Prostate gland (tissue), 2 donors: ENCODE measurements around the gene PLAAT5. TPM values are rescaled to one million over a fixed set of nuclear protein-coding genes. Genes with fewer than 3 reads are reported as not detected.

ENCODE experiments used
- DNase-seq: peaks from one replicate; pipeline ENCODE4 v3.0.0-alpha.2; 2019; ENCODE audit warnings: low spot score
- H3K27ac ChIP-seq, 2 donors: fragments of 200-600 bp; sonication (generic); 2 replicates each; pipeline ENCODE4 v1.5.1; 2017 to 2019
- H3K27me3 ChIP-seq: fragments of 200-600 bp; sonication (generic); replicated peaks from 2 replicates; pipeline ENCODE4 v1.5.1; 2019; ENCODE audit not compliant: insufficient read depth
- H3K36me3 ChIP-seq, 2 donors: fragments of 200-600 bp; sonication (generic); 1 replicate in 1 of 2; 2 replicates in 1 of 2; pipeline versions ENCODE4 v1.5.1 to v1.8.1; 2017 to 2019
- H3K4me1 ChIP-seq: fragments of 200-600 bp; sonication (generic); replicated peaks from 2 replicates; pipeline ENCODE4 v1.5.1; 2019
- H3K4me3 ChIP-seq, 2 donors: fragments of 200-600 bp; sonication (generic); 2 replicates each; pipeline ENCODE4 v1.5.1; 2017 to 2019
- H3K9me3 ChIP-seq: fragments of 200-600 bp; sonication (generic); 2 replicates; pipeline ENCODE4 v1.5.1; 2017
- POLR2A ChIP-seq: fragments of 450-650 bp; IDR thresholded peaks from one replicate; pipeline ENCODE4 v1.6.1; 2016; ENCODE audit warnings: antibody characterized with exemption, mild to moderate bottlenecking
- POLR2AphosphoS5 ChIP-seq: sonication (generic); formaldehyde crosslinking; IDR thresholded peaks from one replicate; pipeline ENCODE4 v1.6.1; 2017; ENCODE audit warnings: antibody characterized with exemption
- WGBS: methylation state at CpG from one replicate; pipeline ENCODE4 v1.1.5; 2018; 5-methylcytosine and 5-hydroxymethylcytosine counted together
- intact Hi-C: fragments of 100-400 bp; cut with DNase I; formaldehyde crosslinking; loops from one replicate; pipeline ENCODE4 v1.14.2; 2022
- total RNA-seq, 2 donors: library from RNA; depleted of rRNA; stranded (reverse); fragments of >200 nt; gene quantifications; one replicate each; pipeline ENCODE4 v1.1.0, GENCODE V29; 2016
- TF ChIP-seq, protein P1 (sequence below), 4 experiments: fragments of 200-600 bp in 2 of 4; fragments of 450-650 bp in 2 of 4; sonication (generic) in 2 of 4; IDR thresholded peaks; 1 replicate in 3 of 4; 2 replicates in 1 of 4; pipeline ENCODE4 v1.5.1; 2016 to 2019; ENCODE audit warnings: antibody characterized with exemption in 4 of 4, mild to moderate bottlenecking in 2 of 4, moderate library complexity in 2 of 4

Gene PLAAT5
- total RNA-seq, 2 donors from 2014 or later = 25.7 TPM; not detected in 1

DNA sequence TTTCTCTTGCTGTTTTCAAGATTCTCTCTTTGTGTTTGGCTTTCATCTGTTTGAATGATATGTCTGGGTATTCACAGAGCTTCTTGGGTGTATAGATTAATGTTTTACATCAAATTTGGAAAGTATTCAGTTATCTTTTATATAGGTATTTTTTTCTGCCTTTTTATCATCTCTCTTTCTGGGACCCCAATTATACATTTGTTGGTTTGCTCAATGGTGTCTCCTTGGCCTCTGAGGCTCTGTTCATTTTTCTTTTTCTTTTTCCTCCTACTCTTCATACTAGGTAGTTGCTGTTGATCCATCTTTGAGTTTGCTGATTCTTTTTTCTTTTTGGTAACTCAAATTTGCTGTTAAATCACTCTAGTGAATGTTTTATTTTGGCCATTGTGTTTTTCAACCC is 14.3 kb downstream of the PLAAT5 start:
- TF ChIP-seq POLR2A (no peak), POLR2AphosphoS5 (no peak)
- TF ChIP-seq, protein P1, sequence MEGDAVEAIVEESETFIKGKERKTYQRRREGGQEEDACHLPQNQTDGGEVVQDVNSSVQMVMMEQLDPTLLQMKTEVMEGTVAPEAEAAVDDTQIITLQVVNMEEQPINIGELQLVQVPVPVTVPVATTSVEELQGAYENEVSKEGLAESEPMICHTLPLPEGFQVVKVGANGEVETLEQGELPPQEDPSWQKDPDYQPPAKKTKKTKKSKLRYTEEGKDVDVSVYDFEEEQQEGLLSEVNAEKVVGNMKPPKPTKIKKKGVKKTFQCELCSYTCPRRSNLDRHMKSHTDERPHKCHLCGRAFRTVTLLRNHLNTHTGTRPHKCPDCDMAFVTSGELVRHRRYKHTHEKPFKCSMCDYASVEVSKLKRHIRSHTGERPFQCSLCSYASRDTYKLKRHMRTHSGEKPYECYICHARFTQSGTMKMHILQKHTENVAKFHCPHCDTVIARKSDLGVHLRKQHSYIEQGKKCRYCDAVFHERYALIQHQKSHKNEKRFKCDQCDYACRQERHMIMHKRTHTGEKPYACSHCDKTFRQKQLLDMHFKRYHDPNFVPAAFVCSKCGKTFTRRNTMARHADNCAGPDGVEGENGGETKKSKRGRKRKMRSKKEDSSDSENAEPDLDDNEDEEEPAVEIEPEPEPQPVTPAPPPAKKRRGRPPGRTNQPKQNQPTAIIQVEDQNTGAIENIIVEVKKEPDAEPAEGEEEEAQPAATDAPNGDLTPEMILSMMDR (IDR thresholded peaks at IDR 0.05) = no peak
- DNase-seq = no peak
- no peaks in the 10 kb centered on the region for H3K9me3 ChIP-seq
- H3K27ac ChIP-seq = no peak overlapping the region
- no peaks in the 10 kb centered on the region for H3K4me1 ChIP-seq
- no peaks in the 10 kb centered on the region for H3K27me3 ChIP-seq
- intact Hi-C loops = loop anchor here (5.0 kb wide), 1 partner anchor 261 kb away; no protein-coding TSS in a partner anchor
- no peak overlapping the region for H3K4me3 ChIP-seq
- no peaks in the 10 kb centered on the region for H3K36me3 ChIP-seq

DNA sequence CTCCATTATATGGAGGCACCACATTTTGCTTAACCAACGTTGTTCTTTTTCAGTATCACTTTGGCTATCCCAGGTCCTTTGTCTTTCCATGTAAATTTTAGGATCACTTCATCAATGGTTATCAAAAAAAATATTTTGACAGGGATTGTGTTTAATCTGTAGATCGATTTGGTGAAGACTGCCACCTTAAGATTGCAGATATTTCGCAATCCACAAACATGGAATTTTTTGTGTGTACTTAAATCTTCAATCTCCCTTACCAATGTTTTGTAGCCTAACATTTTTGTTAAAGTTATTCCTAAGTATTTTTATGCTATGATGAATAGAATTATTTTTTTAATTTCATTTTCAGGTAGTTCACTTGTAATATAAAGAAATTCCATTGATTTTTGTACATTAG is 18.6 kb downstream of the PLAAT5 start:
- Histone ChIP-seq H3K4me3 (no peak overlapping the region), H3K27ac (no peak overlapping the region), H3K36me3 (no peaks in the 10 kb centered on the region), H3K4me1 (no peaks in the 10 kb centered on the region), H3K27me3 (no peaks in the 10 kb centered on the region), H3K9me3 (no peaks in the 10 kb centered on the region)
- DNase-seq = no peak
- intact Hi-C loops = no loop called here
- TF ChIP-seq, protein P1 (IDR thresholded peaks at IDR 0.05) = no peak
- 86% methylated on average over 3 of the region's 3 CpGs for WGBS

DNA sequence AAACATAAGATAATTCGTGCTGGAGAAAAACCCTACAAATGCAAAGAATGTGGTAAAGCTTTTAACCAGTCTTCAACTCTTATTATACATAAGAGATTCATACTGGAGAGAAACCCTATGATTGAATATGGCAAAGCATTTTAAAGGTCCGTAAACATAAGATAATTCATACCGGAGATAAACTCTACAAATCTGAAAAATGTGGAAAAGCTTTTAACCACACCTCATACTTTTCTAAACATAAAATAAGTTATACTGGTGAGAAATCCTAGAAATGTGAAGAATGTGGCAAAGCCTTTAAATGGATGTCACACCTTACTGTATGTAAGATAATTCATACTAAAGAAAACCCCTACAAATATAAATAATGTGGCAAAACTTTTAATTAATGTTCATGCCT is 20.7 kb downstream of the PLAAT5 start:
- no peak overlapping the region for H3K4me3 ChIP-seq
- no peaks in the 10 kb centered on the region for H3K27me3 ChIP-seq
- TF ChIP-seq POLR2A (no peak), POLR2AphosphoS5 (no peak)
- TF ChIP-seq, protein P1 (IDR thresholded peaks at IDR 0.05) = no peak
- no peaks in the 10 kb centered on the region for H3K9me3 ChIP-seq
- H3K27ac ChIP-seq = no peak overlapping the region
- WGBS = 47% methylated on average over 3 of the region's 3 CpGs
- intact Hi-C loops = no loop called here
- H3K4me1 ChIP-seq = no peaks in the 10 kb centered on the region
- H3K36me3 ChIP-seq = no peaks in the 10 kb centered on the region
- DNase-seq = no peak

DNA sequence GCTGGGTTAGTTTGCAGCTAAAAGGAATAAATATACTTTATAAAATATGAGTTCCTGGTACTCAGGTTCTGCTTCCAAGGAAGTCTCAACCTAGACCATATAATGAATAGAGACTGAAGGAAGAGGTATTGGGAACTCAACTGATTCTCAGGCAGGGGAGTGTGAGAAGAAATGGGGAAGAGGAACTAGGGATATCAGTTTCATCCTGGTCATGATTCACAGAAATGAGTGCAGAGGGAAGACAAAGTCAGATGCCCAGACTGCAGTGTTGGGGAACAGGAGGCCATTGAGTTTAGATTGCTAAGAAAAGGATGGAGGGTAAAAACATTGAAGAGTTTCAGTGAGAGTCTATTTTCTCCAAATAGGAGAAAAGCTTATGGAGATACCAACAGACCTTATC is 28.8 kb downstream of the PLAAT5 start:
- Histone ChIP-seq H3K4me3 (no peak overlapping the region), H3K9me3 (no peaks in the 10 kb centered on the region), H3K27me3 (no peaks in the 10 kb centered on the region), H3K36me3 (no peaks in the 10 kb centered on the region), H3K27ac (no peak overlapping the region), H3K4me1 (no peaks in the 10 kb centered on the region)
- intact Hi-C loops = no loop called here
- no peak for DNase-seq
- TF ChIP-seq POLR2A (no peak), POLR2AphosphoS5 (no peak)
- TF ChIP-seq, protein P1 (IDR thresholded peaks at IDR 0.05) = no peak

DNA sequence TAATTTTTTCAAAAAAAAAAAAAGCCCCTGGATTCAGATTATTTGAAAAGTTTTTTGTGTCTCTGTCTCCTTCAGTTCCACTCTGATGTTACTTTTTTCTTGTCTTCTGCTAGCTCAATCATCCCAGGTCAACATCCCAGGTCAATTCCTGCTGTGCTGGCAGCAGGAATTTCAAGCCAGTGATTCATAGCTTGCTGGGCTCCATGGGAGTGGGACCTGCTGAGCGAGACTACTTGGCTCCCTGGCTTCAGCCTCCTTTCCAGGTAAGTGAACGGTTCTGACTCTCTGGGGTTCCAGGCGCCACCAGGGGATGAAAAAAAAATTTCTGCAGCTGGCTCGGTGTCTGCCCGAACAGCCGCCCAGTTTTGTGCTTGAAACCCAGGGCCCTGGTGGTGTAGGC is 31.4 kb downstream of the PLAAT5 start:
- Histone ChIP-seq H3K4me1 (no peaks in the 10 kb centered on the region), H3K4me3 (no peak overlapping the region), H3K9me3 (no peaks in the 10 kb centered on the region), H3K27me3 (no peaks in the 10 kb centered on the region), H3K27ac (no peak overlapping the region), H3K36me3 (no peaks in the 10 kb centered on the region)
- intact Hi-C loops = no loop called here
- DNase-seq = no peak
- TF ChIP-seq, protein P1 (IDR thresholded peaks at IDR 0.05) = no peak
- TF ChIP-seq POLR2AphosphoS5 (no peak), POLR2A (no peak)
- 62% methylated on average over 6 of the region's 6 CpGs for WGBS
